Neural crest cell (in vitro differentiated cells): ENCODE results near the gene HTATSF1. TPM values are rescaled to one million over a fixed set of nuclear protein-coding genes. Genes with fewer than 3 reads are reported as not detected.

Experiments used
- DNase-seq: peaks from one replicate; pipeline ENCODE4 v3.0.0; 2021; ENCODE audit warnings: low read depth, mixed read lengths, low spot score
- H3K27ac Mint-ChIP-seq: one replicate; pipeline ENCODE4 v1.8.0; 2021; ENCODE audit warnings: mild to moderate bottlenecking, mixed read lengths; ENCODE audit not compliant: unreplicated experiment
- H3K27me3 Mint-ChIP-seq: 2 replicates; pipeline ENCODE4 v1.8.0; 2021; ENCODE audit warnings: low read depth, mild to moderate bottlenecking, mixed read lengths
- H3K36me3 Mint-ChIP-seq: 2 replicates; pipeline ENCODE4 v1.8.0; 2021; ENCODE audit warnings: low read depth, mild to moderate bottlenecking, mixed read lengths
- H3K4me1 Mint-ChIP-seq: 2 replicates; pipeline ENCODE4 v1.8.0; 2021; ENCODE audit warnings: mixed read lengths
- H3K4me3 Mint-ChIP-seq: one replicate; pipeline ENCODE4 v1.8.0; 2021; ENCODE audit warnings: mild to moderate bottlenecking, mixed read lengths
- H3K9me3 Mint-ChIP-seq: 2 replicates; pipeline ENCODE4 v1.8.0; 2021; ENCODE audit warnings: mixed read lengths
- microRNA-seq: library from miRNA; unstranded; fragments of <30 nt; microRNA quantifications from one replicate; pipeline ENCODE4, GENCODE V29; 2020
- total RNA-seq: library from RNA; stranded (reverse); gene quantifications from 2 replicates; pipeline ENCODE4 v1.2.1, GENCODE V29; 2021
- TF ChIP-seq, protein P1 (sequence below): fragments of 200-600 bp; sonication (generic); conservative IDR thresholded peaks from 2 replicates; pipeline ENCODE4 v1.5.0; 2021; ENCODE audit warnings: antibody characterized with exemption, mild to moderate bottlenecking

The HTATSF1 gene
- total RNA-seq, 1 donor from 2014 or later: 69.1 TPM

DNA sequence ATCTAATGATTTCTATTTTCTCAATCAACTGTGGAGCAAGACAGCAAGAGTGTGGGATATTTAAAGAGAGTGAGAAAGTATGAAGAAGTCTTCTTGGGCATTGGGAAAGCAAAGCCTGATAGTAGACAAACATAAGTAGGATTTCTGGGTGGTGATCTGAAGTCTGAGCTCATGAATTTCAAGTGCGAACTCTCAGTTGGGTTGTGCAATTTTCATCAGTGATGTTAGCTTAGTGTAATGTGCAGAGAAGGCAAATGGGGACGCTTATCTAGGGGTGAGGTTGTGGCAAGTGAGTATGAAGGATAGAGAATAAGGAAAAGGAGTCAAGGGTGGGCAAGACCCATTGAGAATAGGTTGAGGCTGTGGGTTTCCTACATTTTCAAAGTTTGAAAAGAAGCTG, 58.3 kb downstream of the HTATSF1 start:
- Mint-ChIP-seq H3K9me3 (no peaks in the 10 kb centered on the region), H3K4me1 (no peaks in the 10 kb centered on the region), H3K27me3 (peaks cover 7% of the 10 kb centered on the region), H3K27ac (no peak overlapping the region), H3K36me3 (no peaks in the 10 kb centered on the region), H3K4me3 (no peak overlapping the region)
- TF ChIP-seq, protein P1, sequence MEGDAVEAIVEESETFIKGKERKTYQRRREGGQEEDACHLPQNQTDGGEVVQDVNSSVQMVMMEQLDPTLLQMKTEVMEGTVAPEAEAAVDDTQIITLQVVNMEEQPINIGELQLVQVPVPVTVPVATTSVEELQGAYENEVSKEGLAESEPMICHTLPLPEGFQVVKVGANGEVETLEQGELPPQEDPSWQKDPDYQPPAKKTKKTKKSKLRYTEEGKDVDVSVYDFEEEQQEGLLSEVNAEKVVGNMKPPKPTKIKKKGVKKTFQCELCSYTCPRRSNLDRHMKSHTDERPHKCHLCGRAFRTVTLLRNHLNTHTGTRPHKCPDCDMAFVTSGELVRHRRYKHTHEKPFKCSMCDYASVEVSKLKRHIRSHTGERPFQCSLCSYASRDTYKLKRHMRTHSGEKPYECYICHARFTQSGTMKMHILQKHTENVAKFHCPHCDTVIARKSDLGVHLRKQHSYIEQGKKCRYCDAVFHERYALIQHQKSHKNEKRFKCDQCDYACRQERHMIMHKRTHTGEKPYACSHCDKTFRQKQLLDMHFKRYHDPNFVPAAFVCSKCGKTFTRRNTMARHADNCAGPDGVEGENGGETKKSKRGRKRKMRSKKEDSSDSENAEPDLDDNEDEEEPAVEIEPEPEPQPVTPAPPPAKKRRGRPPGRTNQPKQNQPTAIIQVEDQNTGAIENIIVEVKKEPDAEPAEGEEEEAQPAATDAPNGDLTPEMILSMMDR: no peak
- DNase-seq: no peak

Small RNA genes within 50 kb of the gene (microRNA-seq; reads per million reads assigned to microRNA genes)
- not detected for gene MIR934

Other genes with a start within 250 kb of the HTATSF1 start
- 12.8 and 13.7 TPM in 2 replicates for gene MAP7D3, start 246.2 kb upstream of the HTATSF1 start, total RNA-seq
- not detected in 2 replicates for gene ADGRG4, start 196.6 kb upstream of the HTATSF1 start, total RNA-seq
- gene BRS3, start 9.6 kb upstream of the HTATSF1 start, total RNA-seq: not detected in 2 replicates
- gene VGLL1, start 34.6 kb downstream of the HTATSF1 start, total RNA-seq: not detected in 2 replicates
- gene CD40LG, start 150.6 kb downstream of the HTATSF1 start, total RNA-seq: not detected in 2 replicates